OCI-LY1 (cell line): ENCODE data around the gene DNMT1.

Experiments used
- H2AFZ ChIP-seq: fragments of 200-600 bp; sonication (generic), shearing (Covaris generic); 2 replicates; pipeline ENCODE4 v1.6.0; 2014; ENCODE audit warnings: antibody characterized with exemption, mild to moderate bottlenecking, low read length
- H3F3A ChIP-seq: fragments of 200-600 bp; sonication (generic), shearing (Covaris generic); 2 replicates; pipeline ENCODE4 v1.6.0; 2014; ENCODE audit warnings: mild to moderate bottlenecking, antibody characterized with exemption, low read length, moderate library complexity; ENCODE audit not compliant: insufficient read depth
- H3K27ac ChIP-seq: fragments of 200-600 bp; sonication (generic); 2 replicates; pipeline ENCODE4 v1.5.1; 2014; ENCODE audit warnings: low read length, mixed run types, mild to moderate bottlenecking, low read depth; ENCODE audit not compliant: poor library complexity, severe bottlenecking
- H3K27me3 ChIP-seq: fragments of 200-600 bp; sonication (generic); 2 replicates; pipeline ENCODE4 v1.6.0; 2014; ENCODE audit warnings: antibody characterized with exemption, mild to moderate bottlenecking, low read length, moderate library complexity; ENCODE audit not compliant: insufficient read depth
- H3K36me3 ChIP-seq: fragments of 200-600 bp; sonication (generic); 2 replicates; pipeline ENCODE4 v1.6.1; 2014; ENCODE audit warnings: mild to moderate bottlenecking, antibody characterized with exemption, low read length, moderate library complexity, mixed read lengths; ENCODE audit not compliant: insufficient read depth
- H3K4me1 ChIP-seq: fragments of 200-600 bp; sonication (generic); 2 replicates; pipeline ENCODE4 v1.5.1; 2014; ENCODE audit warnings: mild to moderate bottlenecking, low read length, moderate library complexity; ENCODE audit not compliant: insufficient read depth, severe bottlenecking
- H3K4me2 ChIP-seq: fragments of 200-600 bp; sonication (generic), shearing (Covaris generic); 2 replicates; pipeline ENCODE4 v1.6.1; 2014; ENCODE audit warnings: low read length
- H3K4me3 ChIP-seq: fragments of 200-600 bp; sonication (generic); 2 replicates; pipeline ENCODE4 v1.5.1; 2014; ENCODE audit warnings: low read length, low read depth, mild to moderate bottlenecking, mixed read lengths; ENCODE audit not compliant: poor library complexity, severe bottlenecking
- H3K79me2 ChIP-seq: fragments of 200-600 bp; shearing (Covaris generic); 2 replicates; pipeline ENCODE4 v1.6.1; 2016; ENCODE audit warnings: mixed run types, low read length, mixed read lengths; ENCODE audit not compliant: insufficient read depth
- H3K9ac ChIP-seq: fragments of 200-600 bp; sonication (generic), shearing (Covaris generic); 2 replicates; pipeline ENCODE4 v1.6.1; 2014; ENCODE audit warnings: mild to moderate bottlenecking, low read length, mixed read lengths
- H3K9me2 ChIP-seq: fragments of 200-600 bp; sonication (generic), shearing (Covaris generic); 2 replicates; pipeline ENCODE4 v1.6.1; 2014; ENCODE audit warnings: low read depth, mild to moderate bottlenecking, low read length, mixed read lengths
- H3K9me3 ChIP-seq: fragments of 200-600 bp; shearing (Covaris generic); 2 replicates; pipeline ENCODE4 v1.6.1; 2014; ENCODE audit warnings: low read length, mixed read lengths
- H4K20me1 ChIP-seq: fragments of 200-600 bp; sonication (generic), shearing (Covaris generic); 2 replicates; pipeline ENCODE4 v1.6.0; 2016; ENCODE audit warnings: mild to moderate bottlenecking, low read length; ENCODE audit not compliant: insufficient read depth
- CTCF ChIP-seq: fragments of 200-600 bp; sonication (generic), shearing (Covaris generic); IDR thresholded peaks from 2 replicates; pipeline ENCODE4 v1.5.1; 2017; ENCODE audit warnings: mild to moderate bottlenecking, antibody characterized with exemption, low read length, moderate library complexity, mixed read lengths
- EZH2 ChIP-seq: fragments of 200-600 bp; sonication (generic), shearing (Covaris generic); IDR thresholded peaks from 2 replicates; pipeline ENCODE4 v1.8.0; 2017; ENCODE audit warnings: borderline replicate concordance, mixed run types, mild to moderate bottlenecking, antibody characterized with exemption, low read length, moderate library complexity, mixed read lengths

Gene DNMT1

GRCh38 chr19:10142701-10143375 is 51.9 kb downstream of the DNMT1 start:
- Histone ChIP-seq H3K4me2 (no peak overlapping the region), H2AFZ (no peak overlapping the region), H3K4me3 (no peak overlapping the region), H3K36me3 (peaks cover 98% of the 10 kb centered on the region), H3K79me2 (no peaks in the 10 kb centered on the region), H3K9me2 (no peaks in the 10 kb centered on the region), H3K27me3 (no peaks in the 10 kb centered on the region), H3K4me1 (no peaks in the 10 kb centered on the region), H4K20me1 (no peaks in the 10 kb centered on the region), H3F3A (no peaks in the 10 kb centered on the region), H3K9ac (no peak overlapping the region), H3K9me3 (no peaks in the 10 kb centered on the region), H3K27ac (no peak overlapping the region)
- TF ChIP-seq EZH2 = no peak
- TF ChIP-seq CTCF = no peak

- H3K4me1 ChIP-seq = no peaks in the 10 kb centered on the region
- no peak overlapping the region for H2AFZ ChIP-seq
- H3K9me2 ChIP-seq = no peaks in the 10 kb centered on the region
- no peak overlapping the region for H3K4me2 ChIP-seq
- peaks cover 100% of the 10 kb centered on the region for H3K36me3 ChIP-seq
- H3K4me3 ChIP-seq = no peak overlapping the region
- no peaks in the 10 kb centered on the region for H4K20me1 ChIP-seq
- H3K27me3 ChIP-seq = no peaks in the 10 kb centered on the region
- no peaks in the 10 kb centered on the region for H3F3A ChIP-seq
- no peak overlapping the region for H3K27ac ChIP-seq
- H3K9ac ChIP-seq = no peak overlapping the region
- H3K79me2 ChIP-seq = no peaks in the 10 kb centered on the region
- no peaks in the 10 kb centered on the region for H3K9me3 ChIP-seq
- no peak for TF ChIP-seq EZH2
- no peak for TF ChIP-seq CTCF
Observed at GRCh38 chr19:10141973-10142372, 52.8 kb downstream of the DNMT1 start.

- H3K9me3 ChIP-seq = no peaks in the 10 kb centered on the region
- H3K4me2 ChIP-seq = no peak overlapping the region
- H4K20me1 ChIP-seq = no peaks in the 10 kb centered on the region
- TF ChIP-seq EZH2 (no peak), CTCF (no peak)
- no peak overlapping the region for H3K4me3 ChIP-seq
- H3K4me1 ChIP-seq = no peaks in the 10 kb centered on the region
- H3K9me2 ChIP-seq = no peaks in the 10 kb centered on the region
- no peaks in the 10 kb centered on the region for H3F3A ChIP-seq
- peaks cover 100% of the 10 kb centered on the region for H3K36me3 ChIP-seq
- H3K27ac ChIP-seq = no peak overlapping the region
- H3K9ac ChIP-seq = no peak overlapping the region
- H2AFZ ChIP-seq = no peak overlapping the region
- H3K79me2 ChIP-seq = no peaks in the 10 kb centered on the region
- H3K27me3 ChIP-seq = no peaks in the 10 kb centered on the region
Observed at GRCh38 chr19:10141479-10141878, 53.3 kb downstream of the DNMT1 start.
